Measurements from ENCODE around the gene VSIG4.

- TF ChIP-seq L3MBTL2 (conservative IDR thresholded peaks at IDR 0.05) (no peak), NFRKB (IDR thresholded peaks at IDR 0.05) (no peak), SP1 (IDR thresholded peaks at IDR 0.05) (no peak), FOXK2 (IDR thresholded peaks at IDR 0.05) (no peak), FOXA1 (IDR thresholded peaks at IDR 0.05) (no peak), ARNT (IDR thresholded peaks at IDR 0.05) (no peak), LEF1 (IDR thresholded peaks at IDR 0.05; ENCODE audit: borderline replicate concordance) (no peak), PKNOX1 (IDR thresholded peaks at IDR 0.05) (no peak), HDGF (IDR thresholded peaks at IDR 0.05; ENCODE audit: borderline replicate concordance) (no peak), ZNF384 (IDR thresholded peaks at IDR 0.05) (no peak), FOXM1 (IDR thresholded peaks at IDR 0.05; ENCODE audit: borderline replicate concordance) (no peak), CTBP1 (IDR thresholded peaks at IDR 0.05; ENCODE audit: borderline replicate concordance) (no peak), TARDBP (IDR thresholded peaks at IDR 0.05) (no peak), ELF4 (IDR thresholded peaks at IDR 0.05) (no peak)
Measured at GRCh38 chrX:66001596-66001995, 38.3 kb downstream of the VSIG4 start.

Data from HEK293T (cell line).